Ovary (tissue), 9 donors: ENCODE results near the gene ZNF211. TPM values are rescaled to one million over a fixed set of nuclear protein-coding genes. Genes with fewer than 3 reads are reported as not detected.

Experiments
- DNase-seq, 5 donors: peaks; one replicate each; pipeline ENCODE4 v3.0.0-alpha.2; 2019 to 2020
- H3K27ac ChIP-seq, 2 donors: fragments of 200-600 bp; one replicate each; pipeline versions ENCODE4 v1.5.1 to v1.8.0; 2019 to 2022
- H3K27me3 ChIP-seq: fragments of 200-600 bp; one replicate; pipeline ENCODE4 v1.8.0; 2022
- H3K36me3 ChIP-seq: fragments of 200-600 bp; sonication (generic); one replicate; pipeline ENCODE4 v1.5.1; 2019
- H3K4me1 ChIP-seq: one replicate; pipeline ENCODE4 v1.8.1; 2013; ENCODE audit warnings: mild to moderate bottlenecking, moderate library complexity; ENCODE audit not compliant: insufficient read depth
- H3K4me3 ChIP-seq: fragments of 200-600 bp; sonication (generic); one replicate; pipeline ENCODE4 v1.5.1; 2017
- H3K9me3 ChIP-seq, 2 donors: fragments of 200-600 bp in 1 of 2; sonication (generic) in 1 of 2; one replicate each; pipeline versions ENCODE4 v1.5.1 to v1.8.1; 2013 to 2019; ENCODE audit warnings: mild to moderate bottlenecking in 1 of 2, moderate library complexity in 1 of 2
- CTCF ChIP-seq, 3 donors: fragments of 450-650 bp in 2 of 3; fragments of 200-600 bp in 1 of 3; IDR thresholded peaks; one replicate each; pipeline versions ENCODE4 v1.5.1 to v1.8.0; 2016 to 2022; ENCODE audit warnings: antibody characterized with exemption in 3 of 3, mild to moderate bottlenecking in 1 of 3
- EP300 ChIP-seq: sonication (generic); formaldehyde crosslinking; IDR thresholded peaks from one replicate; pipeline ENCODE4 v1.6.1; 2017; ENCODE audit warnings: antibody characterized with exemption
- POLR2A ChIP-seq: fragments of 450-650 bp; IDR thresholded peaks from one replicate; pipeline ENCODE4 v1.6.1; 2017; ENCODE audit warnings: antibody characterized with exemption, mild to moderate bottlenecking, moderate library complexity
- WGBS, 3 donors: extraction: QIAGEN DNeasy Blood & Tissue Kit in 1 of 3; methylation state at CpG; one replicate each; pipeline versions ENCODE4 v1.1.5 to v1.1.7; 2013 to 2017; 5-methylcytosine and 5-hydroxymethylcytosine counted together
- intact Hi-C, 4 donors: fragments of 100-400 bp; cut with DNase I; formaldehyde crosslinking; loops; one replicate each; pipeline versions ENCODE4 v1.11.0 to v1.15.1; 2022 to 2023
- polyA plus RNA-seq, 2 donors: library from polyadenylated mRNA; stranded (reverse); fragments of 200-250 nt in 1 of 2; fragments of 350-450 nt in 1 of 2; fragmentation: Illumina TruSeq in 1 of 2; extraction: RNeasy Lipid Tissue Mini Kit (QIAGEN cat#74804) in 1 of 2; gene quantifications; one replicate each; pipeline ENCODE4 v1.2.3, GENCODE V29; 2013 to 2014
- total RNA-seq, 7 donors: library from RNA; depleted of rRNA in 2 of 7; stranded (reverse); fragments of >200 nt in 2 of 7; fragmentation: NEBNext Ultra II Directional in 3 of 7; extraction: Animal tissue kit (Norgen Biotek cat#: 25700) in 3 of 7; gene quantifications; one replicate each; pipeline versions ENCODE4 v1.1.0 to v1.2.4, GENCODE V29; 2016 to 2023
- donor health status: DM: no; HTN: no; CAD: no; lungs with moderate emphysema.
- donor health status: DM: no; HTN: no; CAD: no.
- donor health status: Bipolar disorder and iron deficiency.
- donor health status: DM: yes; HTN: yes; CAD: no.
- donor health status: DM: no; HTN: no; CAD: no.
- donor health status: DM: yes; HTN: yes; CAD: no.

ZNF211 gene
- total and polyA plus RNA-seq, 9 donors = 8.3 to 16.7 (median 12.0) TPM

GRCh38 chr19:57668635-57669034 is 35.7 kb downstream of the ZNF211 start, which contains the start of gene ZSCAN4:
Gene ZSCAN4 (plus strand): TSS chr19:57668935. CDS start chr19:57676146, 7,211 bp downstream.
- H3K27ac ChIP-seq = no peak within 1 kb of the TSS
- 81 to 86% (median 81%) methylated on average over 2 of the region's 2 CpGs for WGBS, 3 donors
- no peak for DNase-seq
- H3K36me3 ChIP-seq = no peaks in the 10 kb centered on the region
- intact Hi-C loops = no loop called here
- no peak within 1 kb of the TSS for H3K4me3 ChIP-seq
- H3K9me3 ChIP-seq = no peaks in the 10 kb centered on the region
- no peaks in the 10 kb centered on the region for H3K4me1 ChIP-seq
- TF ChIP-seq CTCF (IDR thresholded peaks at IDR 0.05) (no peak), POLR2A (no peak), EP300 (no peak)
- no peaks in the 10 kb centered on the region for H3K27me3 ChIP-seq

GRCh38 chr19:57671124-57671895 is 38.3 kb downstream of the ZNF211 start:
- no peaks in the 10 kb centered on the region for H3K36me3 ChIP-seq
- intact Hi-C loops = no loop called here
- no peaks in the 10 kb centered on the region for H3K27me3 ChIP-seq
- H3K9me3 ChIP-seq = no peaks in the 10 kb centered on the region
- H3K27ac ChIP-seq = no peak overlapping the region
- TF ChIP-seq POLR2A = no peak
- no peak for TF ChIP-seq EP300
- TF ChIP-seq CTCF (IDR thresholded peaks at IDR 0.05) = no peak
- no peak overlapping the region for H3K4me3 ChIP-seq
- no peaks in the 10 kb centered on the region for H3K4me1 ChIP-seq
- WGBS, 3 donors = 31 to 46% (median 33%) methylated on average over 7 of the region's 7 CpGs
- DNase-seq = no peak

GRCh38 chr19:57672466-57672865 is 39.5 kb downstream of the ZNF211 start:
- H3K27ac ChIP-seq = no peak overlapping the region
- TF ChIP-seq EP300 (no peak), CTCF (IDR thresholded peaks at IDR 0.05) (no peak), POLR2A (no peak)
- no peaks in the 10 kb centered on the region for H3K4me1 ChIP-seq
- H3K36me3 ChIP-seq = no peaks in the 10 kb centered on the region
- H3K27me3 ChIP-seq = no peaks in the 10 kb centered on the region
- H3K9me3 ChIP-seq = no peaks in the 10 kb centered on the region
- no peak for DNase-seq
- intact Hi-C loops = no loop called here
- no peak overlapping the region for H3K4me3 ChIP-seq
- 76 to 80% (median 77%) methylated on average over 4 of the region's 4 CpGs for WGBS, 3 donors

GRCh38 chr19:57675881-57676280 is 42.9 kb downstream of the ZNF211 start:
- WGBS, 3 donors = 54 to 68% (median 65%) methylated on average over 2 of the region's 2 CpGs
- Histone ChIP-seq H3K36me3 (no peaks in the 10 kb centered on the region), H3K9me3 (no peaks in the 10 kb centered on the region), H3K4me3 (no peak overlapping the region), H3K27ac (no peak overlapping the region), H3K4me1 (no peaks in the 10 kb centered on the region), H3K27me3 (no peaks in the 10 kb centered on the region)
- intact Hi-C loops = no loop called here
- TF ChIP-seq CTCF (IDR thresholded peaks at IDR 0.05) (no peak), EP300 (no peak), POLR2A (no peak)
- no peak for DNase-seq
